GM10847 (cell line): ENCODE results near the gene RNASE8.

Experiments used
- POLR2A ChIP-seq: IDR thresholded peaks from 2 replicates; pipeline ENCODE4 v1.6.1; 2011; ENCODE audit not compliant: insufficient read length; ENCODE audit errors: extremely low read depth

RNASE8 gene

GRCh38 chr14:21074398-21075272 is 17.0 kb downstream of the RNASE8 start:
- TF ChIP-seq POLR2A = no peak

GRCh38 chr14:21075719-21076437 is 18.3 kb downstream of the RNASE8 start:
- no peak for TF ChIP-seq POLR2A

- TF ChIP-seq POLR2A = no peak
These were observed 20.1 kb downstream of the RNASE8 start for GRCh38 chr14:21077672-21078071.

GRCh38 chr14:21078287-21078686 is 20.7 kb downstream of the RNASE8 start:
- no peak for TF ChIP-seq POLR2A

GRCh38 chr14:21078726-21079125 is 21.1 kb downstream of the RNASE8 start:
- TF ChIP-seq POLR2A = no peak

- TF ChIP-seq POLR2A = no peak
These were observed 24.0 kb downstream of the RNASE8 start for GRCh38 chr14:21081521-21082142.

- no peak for TF ChIP-seq POLR2A
These were observed 26.1 kb downstream of the RNASE8 start for GRCh38 chr14:21083565-21084325.

- TF ChIP-seq POLR2A = no peak
These were observed 26.8 kb downstream of the RNASE8 start for GRCh38 chr14:21084396-21084795.

- TF ChIP-seq POLR2A = no peak
These were observed 27.6 kb downstream of the RNASE8 start for GRCh38 chr14:21084998-21085853.

- no peak for TF ChIP-seq POLR2A
These were observed 29.3 kb downstream of the RNASE8 start for GRCh38 chr14:21086908-21087293.

- no peak for TF ChIP-seq POLR2A
These were observed 29.9 kb downstream of the RNASE8 start for GRCh38 chr14:21087294-21088091.

GRCh38 chr14:21088687-21089086 is 31.1 kb downstream of the RNASE8 start:
- TF ChIP-seq POLR2A = no peak

- no peak for TF ChIP-seq POLR2A
These were observed 31.6 kb downstream of the RNASE8 start for GRCh38 chr14:21089271-21089670.

GRCh38 chr14:21089877-21090193 is 32.2 kb downstream of the RNASE8 start:
- no peak for TF ChIP-seq POLR2A
